Peyer's patch (tissue), 4 donors: ENCODE results near the gene NEDD9.

Experiments
- POLR2A ChIP-seq, 2 donors: fragments of 450-650 bp; IDR thresholded peaks; one replicate each; pipeline ENCODE4 v1.5.1; 2017; ENCODE audit warnings: antibody characterized with exemption in 2 of 2, mild to moderate bottlenecking in 2 of 2, moderate library complexity in 2 of 2
- TF ChIP-seq, protein P1 (sequence below), 6 experiments: fragments of 450-650 bp in 4 of 6; fragments of 200-600 bp in 2 of 6; sonication (generic) in 1 of 6; IDR thresholded peaks; one replicate each; pipeline ENCODE4 v1.5.1; 2017 to 2019; ENCODE audit warnings: antibody characterized with exemption in 6 of 6, mild to moderate bottlenecking in 3 of 6, moderate library complexity in 1 of 6

DNA sequence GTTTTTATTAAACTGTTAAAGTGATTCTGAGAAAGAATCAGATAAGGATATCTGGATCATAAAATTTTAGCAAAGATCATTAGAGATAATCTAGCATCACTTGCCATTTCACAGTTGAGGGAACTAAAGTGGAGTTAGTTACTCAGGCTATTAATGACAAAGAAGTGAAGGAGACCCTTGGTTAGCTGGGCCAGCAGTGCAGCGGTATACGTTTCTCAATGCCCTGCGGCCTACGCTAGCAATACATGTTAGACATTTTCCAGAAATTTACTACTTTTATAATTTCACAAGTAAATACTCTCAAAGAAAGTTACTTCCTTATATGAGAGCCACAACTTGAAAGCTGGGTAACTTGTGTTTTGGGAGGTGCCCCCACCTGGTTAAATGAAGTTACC lies 28.5 kb downstream of the NEDD9 start:
- TF ChIP-seq, protein P1, sequence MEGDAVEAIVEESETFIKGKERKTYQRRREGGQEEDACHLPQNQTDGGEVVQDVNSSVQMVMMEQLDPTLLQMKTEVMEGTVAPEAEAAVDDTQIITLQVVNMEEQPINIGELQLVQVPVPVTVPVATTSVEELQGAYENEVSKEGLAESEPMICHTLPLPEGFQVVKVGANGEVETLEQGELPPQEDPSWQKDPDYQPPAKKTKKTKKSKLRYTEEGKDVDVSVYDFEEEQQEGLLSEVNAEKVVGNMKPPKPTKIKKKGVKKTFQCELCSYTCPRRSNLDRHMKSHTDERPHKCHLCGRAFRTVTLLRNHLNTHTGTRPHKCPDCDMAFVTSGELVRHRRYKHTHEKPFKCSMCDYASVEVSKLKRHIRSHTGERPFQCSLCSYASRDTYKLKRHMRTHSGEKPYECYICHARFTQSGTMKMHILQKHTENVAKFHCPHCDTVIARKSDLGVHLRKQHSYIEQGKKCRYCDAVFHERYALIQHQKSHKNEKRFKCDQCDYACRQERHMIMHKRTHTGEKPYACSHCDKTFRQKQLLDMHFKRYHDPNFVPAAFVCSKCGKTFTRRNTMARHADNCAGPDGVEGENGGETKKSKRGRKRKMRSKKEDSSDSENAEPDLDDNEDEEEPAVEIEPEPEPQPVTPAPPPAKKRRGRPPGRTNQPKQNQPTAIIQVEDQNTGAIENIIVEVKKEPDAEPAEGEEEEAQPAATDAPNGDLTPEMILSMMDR (IDR thresholded peaks at IDR 0.05): no peak
- TF ChIP-seq POLR2A (IDR thresholded peaks at IDR 0.05): no peak
